GM10266 (cell line): ENCODE measurements around the gene USH2A.

Source experiments
- DNase-seq: peaks from one replicate; pipeline ENCODE4 v3.0.0; 2012; ENCODE audit errors: extremely low spot score
- TF ChIP-seq, protein P1 (sequence below): IDR thresholded peaks from 2 replicates; pipeline ENCODE4 v1.5.1; 2012; ENCODE audit warnings: mild to moderate bottlenecking, low read depth; ENCODE audit not compliant: control insufficient read depth, insufficient read depth; ENCODE audit errors: missing control alignments

USH2A gene

DNA sequence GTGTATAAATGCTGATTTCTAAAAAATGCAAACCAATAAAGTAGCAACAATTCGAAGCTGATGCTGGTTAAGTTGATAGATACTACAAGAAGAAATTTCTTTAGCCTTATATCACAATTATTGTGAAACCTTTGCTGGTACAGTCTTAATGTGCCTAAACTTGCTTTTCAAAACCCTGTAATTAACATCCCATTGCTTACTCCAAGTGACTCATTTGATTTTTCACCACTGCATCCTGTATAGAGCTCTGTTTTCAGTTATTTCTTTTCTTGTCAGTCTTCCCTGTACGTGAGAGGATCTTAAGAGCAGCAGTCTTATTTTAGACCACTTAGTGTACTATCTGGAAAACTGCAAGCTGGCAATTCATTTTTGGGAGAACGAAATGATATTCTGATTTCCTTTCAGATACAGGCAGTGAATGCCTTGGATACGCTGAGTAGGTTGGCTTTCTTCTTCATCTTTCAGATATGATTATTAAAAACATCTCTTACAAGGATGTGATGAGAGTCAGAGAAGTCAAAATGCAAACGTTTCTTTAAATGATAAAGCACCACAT, 645.8 kb downstream of the USH2A start:
- DNase-seq = no peak
- TF ChIP-seq, protein P1, sequence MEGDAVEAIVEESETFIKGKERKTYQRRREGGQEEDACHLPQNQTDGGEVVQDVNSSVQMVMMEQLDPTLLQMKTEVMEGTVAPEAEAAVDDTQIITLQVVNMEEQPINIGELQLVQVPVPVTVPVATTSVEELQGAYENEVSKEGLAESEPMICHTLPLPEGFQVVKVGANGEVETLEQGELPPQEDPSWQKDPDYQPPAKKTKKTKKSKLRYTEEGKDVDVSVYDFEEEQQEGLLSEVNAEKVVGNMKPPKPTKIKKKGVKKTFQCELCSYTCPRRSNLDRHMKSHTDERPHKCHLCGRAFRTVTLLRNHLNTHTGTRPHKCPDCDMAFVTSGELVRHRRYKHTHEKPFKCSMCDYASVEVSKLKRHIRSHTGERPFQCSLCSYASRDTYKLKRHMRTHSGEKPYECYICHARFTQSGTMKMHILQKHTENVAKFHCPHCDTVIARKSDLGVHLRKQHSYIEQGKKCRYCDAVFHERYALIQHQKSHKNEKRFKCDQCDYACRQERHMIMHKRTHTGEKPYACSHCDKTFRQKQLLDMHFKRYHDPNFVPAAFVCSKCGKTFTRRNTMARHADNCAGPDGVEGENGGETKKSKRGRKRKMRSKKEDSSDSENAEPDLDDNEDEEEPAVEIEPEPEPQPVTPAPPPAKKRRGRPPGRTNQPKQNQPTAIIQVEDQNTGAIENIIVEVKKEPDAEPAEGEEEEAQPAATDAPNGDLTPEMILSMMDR = no peak

DNA sequence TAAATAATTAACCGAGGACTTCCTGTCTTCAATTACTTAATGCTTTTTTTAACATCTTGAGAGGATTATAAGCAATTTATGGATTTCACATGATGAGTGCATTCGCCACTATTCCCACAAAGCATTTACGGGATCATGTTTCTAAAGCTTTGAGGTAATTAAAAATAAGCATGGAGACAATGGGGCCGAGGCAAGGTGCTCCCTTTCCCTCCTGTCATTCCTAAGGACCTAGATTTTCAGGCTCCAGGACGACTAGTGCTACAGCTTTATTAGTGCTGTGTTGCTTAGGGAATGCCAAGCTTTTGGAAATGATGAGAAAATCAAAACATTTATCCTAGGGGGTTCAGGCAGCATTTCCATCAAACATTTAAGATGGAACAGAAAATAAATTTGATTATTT, 646.9 kb downstream of the USH2A start:
- DNase-seq = no peak
- TF ChIP-seq, protein P1 = no peak

DNA sequence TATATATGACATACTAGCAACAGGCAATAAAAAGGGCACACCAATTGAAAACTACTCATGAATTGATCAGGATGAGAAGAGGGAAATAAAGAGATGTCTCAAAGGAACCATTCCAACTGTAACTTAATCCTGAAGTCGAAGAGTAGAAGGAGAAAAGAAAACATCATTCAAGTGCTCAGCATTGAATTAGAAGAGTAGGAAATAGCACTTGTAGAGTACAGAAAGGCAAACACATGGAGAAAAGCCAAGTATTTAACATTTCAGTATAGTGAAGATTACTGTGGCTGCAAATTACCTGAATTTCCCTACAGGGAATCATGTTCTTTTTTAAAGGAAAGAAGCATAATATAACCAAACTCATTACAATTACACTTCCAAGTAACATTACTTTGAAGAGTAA, 651.1 kb downstream of the USH2A start:
- TF ChIP-seq, protein P1 = no peak
- DNase-seq = no peak

DNA sequence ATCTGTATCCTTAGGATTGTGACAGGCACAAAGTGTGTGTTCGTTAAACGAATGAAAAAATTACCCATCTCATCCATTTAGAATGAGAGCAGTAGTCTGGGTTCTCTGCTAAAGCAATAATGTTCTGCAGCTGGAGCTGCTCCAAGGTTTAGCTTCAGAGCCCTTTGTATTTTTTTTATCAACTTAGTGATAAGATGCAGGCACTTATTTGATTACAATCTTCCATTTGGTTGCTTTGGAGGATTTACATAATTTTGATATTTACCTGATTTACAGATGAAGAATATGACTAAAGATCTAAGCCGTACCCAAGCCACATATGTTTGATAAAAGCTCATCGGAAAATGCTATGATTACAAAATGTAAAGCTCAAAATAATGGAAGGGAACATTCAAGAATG, 654.9 kb downstream of the USH2A start:
- no peak for DNase-seq
- TF ChIP-seq, protein P1 = no peak

DNA sequence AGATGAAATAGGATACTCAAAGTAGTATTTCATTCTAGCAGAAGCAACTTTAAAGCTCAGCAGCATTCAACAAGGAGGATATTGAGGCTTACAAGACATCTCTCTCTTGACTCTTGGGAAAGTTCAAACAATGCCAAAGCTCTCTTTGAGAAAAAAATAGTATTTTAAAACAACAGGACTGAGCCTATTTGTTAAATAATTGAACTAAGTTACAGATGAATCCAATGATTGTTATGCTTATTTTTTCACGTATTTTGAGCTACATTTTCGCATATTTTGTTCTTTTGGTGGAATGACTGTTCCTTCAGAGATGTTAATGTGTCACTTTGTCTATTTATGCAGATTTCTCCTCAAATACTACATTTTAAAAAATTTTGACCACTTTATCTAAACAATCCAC, 655.5 kb downstream of the USH2A start:
- DNase-seq = no peak
- TF ChIP-seq, protein P1 = no peak

DNA sequence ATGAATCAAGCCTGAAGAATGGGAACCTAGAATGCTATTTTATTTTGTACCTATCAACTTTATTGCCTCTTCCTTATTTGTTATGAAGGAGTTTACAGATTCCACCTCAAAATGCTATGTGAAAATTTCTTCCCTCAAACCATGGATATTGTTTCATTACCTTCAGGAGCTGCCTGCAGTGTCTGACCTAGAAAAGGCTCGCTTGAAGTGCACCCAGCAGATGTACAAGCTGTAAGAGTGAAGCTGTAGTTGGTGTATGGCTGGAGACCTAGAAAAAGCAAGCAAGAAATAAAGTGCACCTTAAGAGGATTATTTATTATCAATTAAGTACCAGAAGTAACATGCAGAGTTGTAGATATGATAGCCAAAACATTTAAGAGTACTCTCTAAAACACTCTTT, 656.7 kb downstream of the USH2A start:
- TF ChIP-seq, protein P1 = no peak
- DNase-seq = no peak

DNA sequence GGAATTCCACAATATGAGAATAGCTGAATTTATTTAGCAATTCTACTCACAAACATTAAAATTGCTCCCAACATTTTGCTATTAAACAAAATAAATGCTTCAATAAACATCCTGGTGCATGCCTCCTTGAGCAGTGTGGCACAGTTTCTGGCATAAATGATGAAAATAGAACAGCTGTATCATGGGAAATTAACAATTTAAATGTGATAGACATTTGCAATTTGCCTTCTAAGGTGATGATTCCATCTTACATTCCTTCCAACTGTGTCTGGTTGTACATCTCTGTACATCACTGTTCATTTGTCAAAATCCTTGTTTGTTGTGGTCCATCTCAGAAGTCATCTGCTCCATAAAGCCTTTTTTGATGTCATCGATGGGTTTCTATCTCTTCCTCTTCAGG, 657.4 kb downstream of the USH2A start:
- DNase-seq = no peak
- TF ChIP-seq, protein P1 = no peak
